Caco-2 (cell line): ENCODE data around the gene GPAM. TPM values are rescaled to one million over a fixed set of nuclear protein-coding genes. Genes with fewer than 3 reads are reported as not detected.

ENCODE experiments used
- BruUV-seq: library from RNA; stranded (reverse); fragments of 400-500 nt; replicated peaks from 2 replicates; lab custom pipeline; 2021; lab: Mats Ljungman, UMichigan
- CTCF ChIA-PET: fragments of 300-600 bp; sonication (Branson Sonifier 250); formaldehyde crosslinking; loops from one replicate; lab custom pipeline; 2022; ENCODE audit warnings: antibody characterized with exemption; lab: Charles Lee
- POLR2A ChIA-PET: fragments of 300-600 bp; sonication (Branson Sonifier 250); formaldehyde crosslinking; loops from one replicate; lab custom pipeline; 2022; ENCODE audit warnings: antibody characterized with exemption; lab: Charles Lee
- DNase-seq, 2 experiments: peaks; one replicate each; pipeline versions ENCODE4 v3.0.0 to v3.0.0-alpha.2; 2020 to 2022
- H3K27me3 ChIP-seq: replicated peaks from 2 replicates; pipeline ENCODE4 v1.6.0; 2011; ENCODE audit warnings: low read length; ENCODE audit not compliant: control insufficient read depth, insufficient read depth
- H3K36me3 ChIP-seq: 2 replicates; pipeline ENCODE4 v1.5.1; 2011; ENCODE audit warnings: low read length; ENCODE audit not compliant: control insufficient read depth, insufficient read depth
- H3K4me1 ChIP-seq: fragments of 250-450 bp; sonication (Bioruptor Pico); 2 replicates; pipeline ENCODE4 v1.5.1; 2020; ENCODE audit warnings: mild to moderate bottlenecking
- H3K4me3 ChIP-seq: 2 replicates; pipeline ENCODE4 v1.5.1; 2011; ENCODE audit warnings: low read depth, mild to moderate bottlenecking, control low read depth, low read length
- H3K9me3 ChIP-seq: fragments of 250-450 bp; sonication (Bioruptor Pico); 2 replicates; pipeline ENCODE4 v1.5.1; 2020; ENCODE audit warnings: mild to moderate bottlenecking, moderate library complexity
- H3K27ac Mint-ChIP-seq: one replicate; pipeline ENCODE4 v1.8.0; 2022; ENCODE audit warnings: mixed read lengths; ENCODE audit not compliant: unreplicated experiment
- H3K27me3 Mint-ChIP-seq: one replicate; pipeline ENCODE4 v1.8.0; 2022; ENCODE audit warnings: mixed read lengths; ENCODE audit not compliant: insufficient read depth, unreplicated experiment
- H3K36me3 Mint-ChIP-seq: one replicate; pipeline ENCODE4 v1.8.0; 2022; ENCODE audit warnings: mild to moderate bottlenecking, mixed read lengths; ENCODE audit not compliant: insufficient read depth, unreplicated experiment
- H3K4me1 Mint-ChIP-seq: one replicate; pipeline ENCODE4 v1.8.0; 2022; ENCODE audit warnings: low read depth, mixed read lengths; ENCODE audit not compliant: unreplicated experiment
- H3K4me3 Mint-ChIP-seq: one replicate; pipeline ENCODE4 v1.8.0; 2022; ENCODE audit warnings: mild to moderate bottlenecking, moderate library complexity, mixed read lengths; ENCODE audit not compliant: unreplicated experiment
- H3K9me3 Mint-ChIP-seq: one replicate; pipeline ENCODE4 v1.8.0; 2022; ENCODE audit warnings: mixed read lengths; ENCODE audit not compliant: unreplicated experiment
- intact Hi-C: fragments of 100-400 bp; cut with micrococcal nuclease; formaldehyde crosslinking; loops from one replicate; pipeline ENCODE4 v1.10.0; 2022; ENCODE audit not compliant: unreplicated experiment
- total RNA-seq: library from RNA; stranded (reverse); gene quantifications from 2 replicates; pipeline ENCODE4 v1.2.3, GENCODE V29; 2022
- TF ChIP-seq, protein P1 (sequence below), 2 experiments: fragments of 200-600 bp in 1 of 2; IDR thresholded peaks; 1 replicate in 1 of 2; 2 replicates in 1 of 2; pipeline versions ENCODE4 v1.5.1 to v1.8.0; 2011 to 2022; ENCODE audit warnings: antibody characterized with exemption in 1 of 2, control low read depth in 1 of 2, inconsistent platforms in 1 of 2, low read depth in 1 of 2, low read length in 1 of 2, mild to moderate bottlenecking in 1 of 2, moderate library complexity in 1 of 2; ENCODE audit not compliant: insufficient read depth in 1 of 2, severe bottlenecking in 1 of 2, unreplicated experiment in 1 of 2

GPAM gene
- total RNA-seq, 1 experiment from 2014 or later, result 44.4 TPM

DNA sequence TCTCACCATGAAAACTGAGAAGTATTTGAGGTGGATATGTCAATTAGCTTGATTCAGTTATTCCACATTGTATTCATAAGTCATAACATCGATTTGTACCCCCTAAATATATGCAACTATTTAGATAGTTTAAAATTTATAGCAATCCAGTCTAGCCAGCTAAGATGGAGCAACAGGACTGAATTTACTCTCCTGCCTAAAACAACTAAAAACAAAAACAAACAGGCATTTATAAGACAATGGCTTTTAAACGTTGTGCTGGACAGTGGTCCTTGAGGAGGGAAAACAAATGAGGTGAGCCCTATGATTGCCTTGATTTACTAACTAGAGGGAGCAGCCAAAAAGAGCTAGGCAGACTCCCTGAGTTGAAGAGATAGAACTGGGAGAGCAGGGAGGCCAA lies 814 bp upstream of the GPAM start:
- peaks cover 12% of the 10 kb centered on the region for H3K36me3 Mint-ChIP-seq
- H3K4me1 Mint-ChIP-seq, result peaks cover 19% of the 10 kb centered on the region
- no peaks in the 10 kb centered on the region for H3K27me3 Mint-ChIP-seq
- ChIA-PET CTCF (interaction anchor here (2.0 kb wide), 1 partner anchor 124 kb away, joined by 17 read pairs; no protein-coding TSS in a partner anchor), POLR2A (interaction anchor here (1.9 kb wide), 1 partner anchor 123 kb away, joined by 7 read pairs; no protein-coding TSS in a partner anchor)
- peak overlapping the region; percentile 85 for H3K4me3 Mint-ChIP-seq
- Histone ChIP-seq H3K27me3 (no peaks in the 10 kb centered on the region), H3K4me1 (peaks cover 26% of the 10 kb centered on the region), H3K4me3 (peak overlapping the region; percentile 93), H3K36me3 (no peaks in the 10 kb centered on the region), H3K9me3 (peaks cover 20% of the 10 kb centered on the region)
- no peak for DNase-seq
- no TSS peak for BruUV-seq
- peaks cover 24% of the 10 kb centered on the region for H3K9me3 Mint-ChIP-seq
- H3K27ac Mint-ChIP-seq, result peak overlapping the region; percentile 92
- intact Hi-C loops, result no loop called here
- TF ChIP-seq, protein P1, sequence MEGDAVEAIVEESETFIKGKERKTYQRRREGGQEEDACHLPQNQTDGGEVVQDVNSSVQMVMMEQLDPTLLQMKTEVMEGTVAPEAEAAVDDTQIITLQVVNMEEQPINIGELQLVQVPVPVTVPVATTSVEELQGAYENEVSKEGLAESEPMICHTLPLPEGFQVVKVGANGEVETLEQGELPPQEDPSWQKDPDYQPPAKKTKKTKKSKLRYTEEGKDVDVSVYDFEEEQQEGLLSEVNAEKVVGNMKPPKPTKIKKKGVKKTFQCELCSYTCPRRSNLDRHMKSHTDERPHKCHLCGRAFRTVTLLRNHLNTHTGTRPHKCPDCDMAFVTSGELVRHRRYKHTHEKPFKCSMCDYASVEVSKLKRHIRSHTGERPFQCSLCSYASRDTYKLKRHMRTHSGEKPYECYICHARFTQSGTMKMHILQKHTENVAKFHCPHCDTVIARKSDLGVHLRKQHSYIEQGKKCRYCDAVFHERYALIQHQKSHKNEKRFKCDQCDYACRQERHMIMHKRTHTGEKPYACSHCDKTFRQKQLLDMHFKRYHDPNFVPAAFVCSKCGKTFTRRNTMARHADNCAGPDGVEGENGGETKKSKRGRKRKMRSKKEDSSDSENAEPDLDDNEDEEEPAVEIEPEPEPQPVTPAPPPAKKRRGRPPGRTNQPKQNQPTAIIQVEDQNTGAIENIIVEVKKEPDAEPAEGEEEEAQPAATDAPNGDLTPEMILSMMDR (IDR thresholded peaks at IDR 0.05; ENCODE audit: insufficient read depth in 1 of 2, low read depth in 1 of 2, low read length in 1 of 2, severe bottlenecking in 1 of 2, unreplicated experiment in 1 of 2), result no peak

DNA sequence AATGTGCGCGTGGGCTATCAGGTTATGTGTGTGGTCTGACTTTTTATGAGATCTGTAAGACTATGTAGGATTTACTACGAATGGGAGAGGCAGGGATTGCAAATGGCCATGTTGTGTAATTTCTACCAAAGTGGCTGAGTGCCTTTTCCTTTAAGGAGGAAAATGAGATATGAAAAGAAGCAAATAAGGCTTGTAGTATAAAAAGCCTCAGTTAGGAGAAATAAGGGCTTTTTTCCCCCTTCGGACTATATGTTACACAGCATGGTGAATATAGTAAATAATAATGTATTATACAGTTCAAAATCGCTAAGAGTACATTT lies 447 bp upstream of the GPAM start:
- H3K27ac Mint-ChIP-seq, result peak overlapping the region; percentile 92
- Histone ChIP-seq H3K36me3 (no peaks in the 10 kb centered on the region), H3K4me3 (peak overlapping the region; percentile 93), H3K9me3 (peaks cover 20% of the 10 kb centered on the region), H3K27me3 (no peaks in the 10 kb centered on the region), H3K4me1 (peaks cover 30% of the 10 kb centered on the region)
- ChIA-PET CTCF (interaction anchor here (0.9 to 2.0 kb wide), 3 partner anchors 46 to 125 kb away, joined by 3 to 17 read pairs (median 4); no protein-coding TSS in a partner anchor), POLR2A (interaction anchor here (1.9 kb wide), 1 partner anchor 124 kb away, joined by 7 read pairs; no protein-coding TSS in a partner anchor)
- H3K4me3 Mint-ChIP-seq, result peak overlapping the region; percentile 85
- peaks cover 24% of the 10 kb centered on the region for H3K9me3 Mint-ChIP-seq
- H3K27me3 Mint-ChIP-seq, result no peaks in the 10 kb centered on the region
- TF ChIP-seq, protein P1 (IDR thresholded peaks at IDR 0.05; ENCODE audit: insufficient read depth in 1 of 2, low read depth in 1 of 2, low read length in 1 of 2, severe bottlenecking in 1 of 2, unreplicated experiment in 1 of 2), result no peak
- no peak for DNase-seq
- TSS peak; percentile 97 for BruUV-seq
- peaks cover 21% of the 10 kb centered on the region for H3K4me1 Mint-ChIP-seq
- H3K36me3 Mint-ChIP-seq, result peaks cover 15% of the 10 kb centered on the region
- intact Hi-C loops, result no loop called here

DNA sequence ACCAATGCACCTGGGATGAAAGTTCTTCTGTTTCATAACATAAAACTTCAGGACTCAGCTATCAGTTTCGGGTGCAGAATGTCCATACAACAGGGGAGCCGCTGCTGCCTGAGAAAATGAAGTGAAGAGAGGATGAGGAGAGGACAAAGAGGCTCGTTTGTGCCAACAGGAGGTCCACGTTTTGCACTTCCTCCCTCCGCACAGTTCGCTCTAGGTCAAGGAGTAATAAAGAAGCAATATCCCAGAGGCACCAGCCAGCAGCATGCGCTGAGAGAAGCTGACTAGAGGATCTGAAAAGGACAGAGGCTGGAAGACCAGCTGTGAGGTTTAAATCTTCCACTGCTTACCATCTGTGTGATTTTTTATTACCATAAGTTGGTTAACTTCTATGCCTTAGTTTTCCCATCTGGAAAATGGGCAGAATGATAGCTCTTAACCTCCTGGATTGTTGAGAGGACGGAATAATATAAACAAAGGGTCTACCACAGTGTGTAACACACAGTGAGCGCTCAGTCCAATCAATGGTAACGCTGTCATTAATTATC lies 709 bp downstream of the GPAM start:
- no TSS peak for BruUV-seq
- Histone ChIP-seq H3K4me1 (peaks cover 39% of the 10 kb centered on the region), H3K4me3 (peak overlapping the region; percentile 93), H3K27me3 (no peaks in the 10 kb centered on the region), H3K36me3 (no peaks in the 10 kb centered on the region), H3K9me3 (peaks cover 17% of the 10 kb centered on the region)
- peaks cover 24% of the 10 kb centered on the region for H3K9me3 Mint-ChIP-seq
- H3K27ac Mint-ChIP-seq, result peak overlapping the region; percentile 92
- ChIA-PET POLR2A (interaction anchor here (1.9 kb wide), 1 partner anchor 125 kb away, joined by 7 read pairs; no protein-coding TSS in a partner anchor), CTCF (interaction anchor here (0.9 to 2.0 kb wide), 3 partner anchors 45 to 127 kb away, joined by 3 to 17 read pairs (median 4); no protein-coding TSS in a partner anchor)
- peak overlapping the region; percentile 85 for H3K4me3 Mint-ChIP-seq
- DNase-seq, result no peak
- intact Hi-C loops, result loop anchor here (1.0 kb wide), 2 partner anchors 78 to 125 kb away; no protein-coding TSS in a partner anchor
- peaks cover 21% of the 10 kb centered on the region for H3K4me1 Mint-ChIP-seq
- H3K27me3 Mint-ChIP-seq, result no peaks in the 10 kb centered on the region
- peaks cover 21% of the 10 kb centered on the region for H3K36me3 Mint-ChIP-seq
- TF ChIP-seq, protein P1 (IDR thresholded peaks at IDR 0.05; ENCODE audit: insufficient read depth in 1 of 2, low read depth in 1 of 2, low read length in 1 of 2, severe bottlenecking in 1 of 2, unreplicated experiment in 1 of 2), result no peak
